Loucy (cell line): ENCODE measurements around the gene CLASP1.

Source experiments
- H2AFZ ChIP-seq: fragments of 200-600 bp; sonication (generic); 2 replicates; pipeline ENCODE4 v1.6.0; 2016; ENCODE audit warnings: antibody characterized with exemption, mild to moderate bottlenecking, low read length, moderate library complexity
- H3F3A ChIP-seq: fragments of 200-600 bp; 2 replicates; pipeline ENCODE4 v1.6.0; 2016; ENCODE audit warnings: antibody characterized with exemption, low read depth, mild to moderate bottlenecking
- H3K27me3 ChIP-seq: fragments of 200-600 bp; sonication (generic); 2 replicates; pipeline ENCODE4 v1.6.1; 2014; ENCODE audit warnings: low read length, mild to moderate bottlenecking; ENCODE audit not compliant: insufficient read depth, poor library complexity, severe bottlenecking
- H3K36me3 ChIP-seq: fragments of 200-600 bp; sonication (generic); 2 replicates; pipeline ENCODE4 v1.6.1; 2016; ENCODE audit warnings: low read length; ENCODE audit not compliant: insufficient read depth
- H3K4me1 ChIP-seq: fragments of 200-600 bp; sonication (generic); 2 replicates; pipeline ENCODE4 v1.5.1; 2014; ENCODE audit warnings: low read length, mild to moderate bottlenecking; ENCODE audit not compliant: insufficient read depth, poor library complexity, severe bottlenecking
- H3K4me2 ChIP-seq: fragments of 200-600 bp; sonication (generic); 2 replicates; pipeline ENCODE4 v1.6.0; 2014; ENCODE audit warnings: antibody characterized with exemption, low read length, low read depth, mild to moderate bottlenecking; ENCODE audit not compliant: poor library complexity, severe bottlenecking
- H3K4me3 ChIP-seq: fragments of 200-600 bp; sonication (generic); 2 replicates; pipeline ENCODE4 v1.5.1; 2014; ENCODE audit warnings: low read length, mild to moderate bottlenecking, mixed read lengths; ENCODE audit not compliant: poor library complexity, severe bottlenecking
- H3K79me2 ChIP-seq: fragments of 200-600 bp; sonication (generic); 2 replicates; pipeline ENCODE4 v1.6.1; 2014; ENCODE audit warnings: low read length; ENCODE audit not compliant: insufficient read depth
- H3K9ac ChIP-seq: fragments of 200-600 bp; sonication (generic); 2 replicates; pipeline ENCODE4 v1.6.0; 2014; ENCODE audit warnings: mild to moderate bottlenecking, low read depth, low read length, moderate library complexity; ENCODE audit not compliant: poor library complexity, severe bottlenecking
- H3K9me2 ChIP-seq: fragments of 200-600 bp; sonication (generic); replicated peaks from 2 replicates; pipeline ENCODE4 v1.6.1; 2016; ENCODE audit warnings: low read depth, low read length, mixed read lengths
- H3K9me3 ChIP-seq: fragments of 200-600 bp; sonication (generic); 2 replicates; pipeline ENCODE4 v1.6.1; 2014; ENCODE audit warnings: mild to moderate bottlenecking, antibody characterized with exemption, low read length, low read depth; ENCODE audit not compliant: insufficient read depth
- H4K20me1 ChIP-seq: fragments of 200-600 bp; sonication (generic); 2 replicates; pipeline ENCODE4 v1.6.0; 2014; ENCODE audit warnings: antibody characterized with exemption, low read length, mild to moderate bottlenecking; ENCODE audit not compliant: insufficient read depth, poor library complexity, severe bottlenecking
- EZH2phosphoT487 ChIP-seq: fragments of 200-600 bp; IDR thresholded peaks from 2 replicates; pipeline ENCODE4 v1.6.1; 2018; ENCODE audit warnings: antibody characterized with exemption, mild to moderate bottlenecking, moderate library complexity, borderline replicate concordance
- TF ChIP-seq, protein P1 (sequence below): fragments of 200-600 bp; sonication (generic); conservative IDR thresholded peaks from 2 replicates; pipeline ENCODE4 v1.5.1; 2014; ENCODE audit warnings: mild to moderate bottlenecking, antibody characterized with exemption, low read length

Gene CLASP1

DNA sequence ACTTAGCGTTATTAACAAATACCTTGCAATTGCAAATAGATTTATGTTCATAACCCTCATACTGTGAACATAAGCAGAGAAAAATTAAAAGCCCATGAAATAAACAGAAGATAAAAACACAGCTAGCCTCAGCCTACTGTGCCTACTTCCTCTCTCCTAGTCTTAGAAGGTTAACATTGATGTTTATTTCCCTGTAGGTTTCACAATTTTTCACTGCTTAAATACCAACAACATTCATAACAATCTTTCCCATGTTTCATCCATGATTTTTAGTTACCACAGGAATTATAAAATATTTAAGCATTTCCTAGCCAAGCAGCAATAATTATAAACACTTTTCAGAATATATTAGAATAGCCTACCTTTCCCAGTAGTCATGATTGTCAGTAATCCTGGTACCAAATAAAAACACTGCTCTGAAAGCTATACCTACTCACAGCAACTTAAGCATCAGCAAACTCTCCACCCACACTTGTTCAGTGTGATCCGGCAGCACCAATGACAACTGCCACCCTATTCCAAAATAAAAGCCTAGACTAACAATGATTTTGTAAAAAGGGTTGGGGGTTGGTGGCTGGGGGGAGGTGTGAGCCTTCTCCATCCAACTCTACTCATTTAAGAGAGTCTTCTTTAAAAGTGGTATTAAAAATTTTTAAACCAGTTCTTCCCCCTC, 159.2 kb downstream of the CLASP1 start:
- no peak overlapping the region for H3K4me2 ChIP-seq
- no peaks in the 10 kb centered on the region; the same call in 1 of the 2 replicates for H3K36me3 ChIP-seq
- peaks cover 16% of the 10 kb centered on the region for H4K20me1 ChIP-seq
- no peaks in the 10 kb centered on the region for H3K9me2 ChIP-seq
- peaks cover 26% of the 10 kb centered on the region for H3K4me1 ChIP-seq
- H3F3A ChIP-seq: no peaks in the 10 kb centered on the region
- no peaks in the 10 kb centered on the region for H3K27me3 ChIP-seq
- H3K9ac ChIP-seq: no peak overlapping the region
- H3K9me3 ChIP-seq: no peaks in the 10 kb centered on the region
- TF ChIP-seq, protein P1, sequence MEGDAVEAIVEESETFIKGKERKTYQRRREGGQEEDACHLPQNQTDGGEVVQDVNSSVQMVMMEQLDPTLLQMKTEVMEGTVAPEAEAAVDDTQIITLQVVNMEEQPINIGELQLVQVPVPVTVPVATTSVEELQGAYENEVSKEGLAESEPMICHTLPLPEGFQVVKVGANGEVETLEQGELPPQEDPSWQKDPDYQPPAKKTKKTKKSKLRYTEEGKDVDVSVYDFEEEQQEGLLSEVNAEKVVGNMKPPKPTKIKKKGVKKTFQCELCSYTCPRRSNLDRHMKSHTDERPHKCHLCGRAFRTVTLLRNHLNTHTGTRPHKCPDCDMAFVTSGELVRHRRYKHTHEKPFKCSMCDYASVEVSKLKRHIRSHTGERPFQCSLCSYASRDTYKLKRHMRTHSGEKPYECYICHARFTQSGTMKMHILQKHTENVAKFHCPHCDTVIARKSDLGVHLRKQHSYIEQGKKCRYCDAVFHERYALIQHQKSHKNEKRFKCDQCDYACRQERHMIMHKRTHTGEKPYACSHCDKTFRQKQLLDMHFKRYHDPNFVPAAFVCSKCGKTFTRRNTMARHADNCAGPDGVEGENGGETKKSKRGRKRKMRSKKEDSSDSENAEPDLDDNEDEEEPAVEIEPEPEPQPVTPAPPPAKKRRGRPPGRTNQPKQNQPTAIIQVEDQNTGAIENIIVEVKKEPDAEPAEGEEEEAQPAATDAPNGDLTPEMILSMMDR: no peak
- TF ChIP-seq EZH2phosphoT487: no peak
- peaks cover 74% of the 10 kb centered on the region for H3K79me2 ChIP-seq
- H2AFZ ChIP-seq: no peak overlapping the region
- no peak overlapping the region for H3K4me3 ChIP-seq

DNA sequence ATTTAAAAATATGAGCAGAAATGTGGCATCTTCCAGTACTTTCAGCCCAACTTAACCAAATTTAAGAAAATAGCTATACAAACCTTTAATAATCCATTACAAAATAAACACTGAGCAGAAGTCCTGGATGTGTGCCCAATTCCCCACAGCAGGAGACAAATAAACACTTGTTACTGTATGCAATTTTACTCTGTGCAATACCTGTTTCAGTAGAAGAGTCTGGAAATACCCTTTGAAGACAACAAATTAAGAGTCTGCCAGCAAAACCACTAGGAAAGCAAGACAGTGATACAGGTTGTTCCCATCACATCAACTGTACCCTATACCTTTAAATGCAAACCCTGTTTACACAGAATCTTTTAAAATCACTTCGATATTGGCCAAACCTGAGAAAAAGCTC, 160.0 kb downstream of the CLASP1 start:
- Histone ChIP-seq H3K79me2 (peaks cover 79% of the 10 kb centered on the region), H3K9me3 (no peaks in the 10 kb centered on the region), H3K4me1 (peaks cover 26% of the 10 kb centered on the region), H3K4me2 (no peak overlapping the region), H3K27me3 (no peaks in the 10 kb centered on the region), H3K9ac (no peak overlapping the region), H2AFZ (no peak overlapping the region), H4K20me1 (peaks cover 16% of the 10 kb centered on the region), H3K36me3 (no peaks in the 10 kb centered on the region; the same call in 1 of the 2 replicates), H3F3A (no peaks in the 10 kb centered on the region), H3K4me3 (no peak overlapping the region), H3K9me2 (no peaks in the 10 kb centered on the region)
- no peak for TF ChIP-seq EZH2phosphoT487
- TF ChIP-seq, protein P1: no peak

DNA sequence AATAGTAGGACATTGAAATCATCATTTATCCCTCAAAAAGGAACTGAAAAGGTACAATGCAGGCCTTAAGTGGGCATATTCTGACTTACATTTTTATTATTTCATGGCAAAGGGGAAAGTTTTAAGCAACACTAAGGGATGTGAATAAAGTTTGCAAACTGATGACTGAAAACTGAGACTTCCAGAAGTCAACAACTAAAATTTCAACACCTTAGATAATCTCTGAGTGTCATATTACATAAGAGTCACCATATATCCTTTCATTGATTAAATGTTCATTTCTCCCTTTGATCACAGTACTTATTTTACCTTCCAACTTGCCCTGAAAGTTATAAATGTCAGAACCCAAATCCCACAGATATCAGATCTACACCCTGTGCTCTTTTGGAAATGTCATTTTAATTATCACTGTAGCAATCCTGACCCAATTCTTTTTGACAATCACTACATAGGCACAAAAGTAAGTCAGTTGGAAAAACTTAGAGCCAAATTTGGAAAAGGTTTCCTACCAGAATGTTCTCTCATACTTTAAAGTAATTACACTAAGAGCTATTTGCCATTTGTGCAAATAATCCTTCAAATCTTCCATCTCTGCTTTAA, 163.0 kb downstream of the CLASP1 start:
- Histone ChIP-seq H3K79me2 (peaks cover 61% of the 10 kb centered on the region; the same call in 1 of the 2 replicates), H3K9me3 (no peaks in the 10 kb centered on the region), H3K9me2 (no peaks in the 10 kb centered on the region), H3K4me1 (peaks cover 18% of the 10 kb centered on the region), H3K4me3 (no peak overlapping the region), H3F3A (no peaks in the 10 kb centered on the region), H3K9ac (no peak overlapping the region), H3K36me3 (peaks cover 13% of the 10 kb centered on the region; the same call in 1 of the 2 replicates), H2AFZ (no peak overlapping the region), H3K27me3 (no peaks in the 10 kb centered on the region), H4K20me1 (peaks cover 16% of the 10 kb centered on the region), H3K4me2 (no peak overlapping the region)
- TF ChIP-seq EZH2phosphoT487: no peak
- TF ChIP-seq, protein P1: no peak
